Lung microvascular endothelial cell (primary cell): Measurements from ENCODE around the gene OPCML. TPM values are rescaled to one million over a fixed set of nuclear protein-coding genes. Genes with fewer than 3 reads are reported as not detected.
A peak's percentile ranks its signal among the peaks of the same experiment; 100 is the strongest.

Experiments
- DNase-seq, 2 donors: peaks; one replicate each; pipeline versions ENCODE4 v3.0.0 to v3.0.0-alpha.2; 2010; ENCODE audit warnings: low read depth in 2 of 2
- total RNA-seq: library from RNA; depleted of rRNA; stranded (reverse); fragments of >200 nt; gene quantifications from 2 replicates; pipeline ENCODE4 v1.2.1, GENCODE V29; 2014

OPCML gene
- total RNA-seq, 1 donor from 2014 or later, result not detected

- DNase-seq, result peak; percentile 17 to 38
Observed at GRCh38 chr11:133134314-133135173, 397.8 kb downstream of the OPCML start.

- no peak for DNase-seq
Observed at GRCh38 chr11:133133606-133134005, 398.7 kb downstream of the OPCML start.

DNA sequence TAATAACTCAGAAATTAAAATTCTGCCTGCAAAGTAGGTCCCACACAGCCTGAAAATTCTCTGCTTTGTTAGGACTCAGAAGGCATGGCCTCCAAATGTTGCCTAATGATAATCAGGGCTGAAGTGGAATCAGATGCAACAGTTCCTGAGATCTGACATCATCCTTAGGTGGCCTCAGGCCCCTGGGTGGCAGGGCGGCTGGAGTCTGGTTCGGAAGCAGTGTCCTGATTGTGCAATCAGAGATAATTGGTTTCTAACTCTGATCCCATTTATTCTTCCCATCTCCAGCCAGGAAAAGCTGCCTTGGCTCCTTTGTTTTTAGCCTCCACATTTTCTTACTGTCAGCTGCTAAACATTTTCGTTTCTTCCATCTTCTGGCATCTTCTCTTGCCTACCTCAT, 399.3 kb downstream of the OPCML start:
- no peak for DNase-seq

DNA sequence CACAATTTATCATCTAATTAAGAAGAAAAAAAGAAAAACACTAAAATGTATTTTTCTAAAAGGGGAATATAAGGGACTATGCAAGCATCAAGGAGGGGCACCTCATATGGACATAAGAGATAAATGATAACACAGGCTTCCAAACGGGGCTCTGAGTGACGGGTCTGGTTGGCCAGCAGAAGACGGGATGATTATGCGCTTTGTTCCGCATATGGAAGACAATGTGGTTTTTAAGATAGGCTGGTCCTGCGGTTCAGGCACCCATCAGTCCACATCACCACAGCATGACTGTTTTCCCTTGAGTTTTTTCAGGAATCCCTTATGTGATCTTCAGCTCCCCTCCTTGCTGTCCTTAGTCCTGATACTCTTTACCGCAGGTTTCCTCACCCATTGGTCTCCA, 404.6 kb downstream of the OPCML start:
- DNase-seq, result no peak

DNA sequence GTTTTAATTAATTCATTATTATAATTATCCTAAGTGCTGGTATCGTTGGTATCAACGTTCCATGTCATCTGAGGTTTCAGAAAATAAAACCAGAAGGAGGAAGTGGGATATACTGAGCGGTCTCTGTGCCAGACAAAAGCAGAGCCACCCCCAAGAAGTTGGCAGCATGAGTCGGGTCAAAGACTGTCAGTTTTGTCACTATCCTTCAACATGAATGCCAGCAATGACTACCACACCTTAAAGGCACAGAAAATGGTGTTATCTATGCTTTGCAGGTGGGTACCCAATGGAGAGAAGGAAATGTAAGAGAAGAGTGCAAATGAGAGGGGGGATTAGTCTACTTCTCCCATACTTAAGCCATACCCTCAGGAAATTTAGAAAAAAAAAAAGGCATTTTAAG, 408.5 kb downstream of the OPCML start:
- no peak for DNase-seq

DNA sequence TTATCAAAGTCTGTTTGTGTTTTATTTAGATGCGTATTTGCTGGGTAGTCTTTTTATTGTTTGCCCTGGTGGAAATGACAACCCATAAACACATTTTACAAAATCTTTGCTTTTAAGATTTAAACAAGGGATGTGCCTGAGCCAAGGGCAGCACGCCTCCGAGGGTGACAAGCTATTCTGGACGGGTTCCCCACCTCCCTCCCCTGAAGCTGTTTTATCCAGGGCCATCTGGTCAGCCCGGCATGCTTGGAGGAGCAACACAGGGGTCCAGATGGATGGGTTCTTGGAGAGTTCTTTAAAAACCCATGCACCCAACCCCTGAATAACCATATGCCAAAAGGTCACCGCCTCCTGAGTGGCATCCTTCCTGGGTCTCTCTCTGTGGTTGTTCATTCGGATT, 408.9 kb downstream of the OPCML start:
- DNase-seq, result no peak

GRCh38 chr11:133122256-133122655, 410.0 kb downstream of the OPCML start:
- DNase-seq, result no peak

DNA sequence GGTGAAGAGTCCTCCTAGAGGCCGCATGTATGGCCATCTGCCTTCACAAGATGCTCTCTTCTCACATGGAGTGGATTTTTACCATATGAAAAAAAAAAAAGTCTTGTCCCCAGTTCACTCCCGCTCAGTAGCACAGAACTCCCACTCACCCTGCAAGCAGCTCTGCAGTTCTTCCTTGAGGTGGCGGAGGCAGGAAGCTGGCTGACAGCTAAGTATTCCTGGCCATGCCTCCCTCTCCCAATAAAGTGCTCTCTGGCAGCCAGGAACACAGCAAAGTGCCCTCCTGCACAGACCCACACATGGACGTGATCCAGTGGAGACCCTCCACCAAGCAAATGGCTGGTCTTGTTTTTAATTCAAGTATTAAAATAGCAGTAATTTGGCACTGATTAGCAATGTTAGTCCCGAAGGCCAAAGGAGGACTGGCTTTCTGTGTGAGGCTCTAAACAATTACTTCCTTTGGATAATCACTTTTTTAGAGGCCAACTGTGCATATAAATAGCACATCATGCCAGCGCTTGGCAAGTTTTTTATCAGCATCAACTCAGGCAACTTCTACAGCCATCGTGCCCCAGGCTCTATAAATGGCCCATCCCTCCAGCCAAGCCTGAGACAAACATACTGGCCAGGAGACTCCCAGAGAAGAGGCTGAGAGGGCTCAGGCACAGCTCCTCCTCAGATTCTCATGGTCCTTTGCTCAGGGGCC, 413.6 kb downstream of the OPCML start:
- no peak for DNase-seq

GRCh38 chr11:133115099-133115498, 417.2 kb downstream of the OPCML start:
- DNase-seq, result no peak

DNA sequence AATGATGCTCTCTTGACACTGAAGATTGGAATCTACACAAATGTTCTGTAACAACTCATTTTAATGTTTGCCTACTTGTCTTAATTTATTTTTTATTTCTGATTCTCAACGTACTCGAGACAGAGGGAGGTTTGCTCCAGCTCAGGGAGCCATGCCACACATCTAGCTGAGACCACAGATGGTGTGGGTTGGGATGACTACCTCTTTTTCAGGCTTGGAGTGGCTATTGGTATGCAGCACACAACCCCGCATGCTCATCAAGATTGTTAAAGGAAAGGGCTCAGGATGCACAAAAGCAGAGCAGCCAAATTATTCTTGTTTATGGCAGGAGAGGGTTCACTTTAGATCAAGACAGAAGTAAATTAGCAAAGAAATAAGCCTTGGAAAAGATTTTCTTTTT, 424.5 kb downstream of the OPCML start:
- no peak for DNase-seq

DNA sequence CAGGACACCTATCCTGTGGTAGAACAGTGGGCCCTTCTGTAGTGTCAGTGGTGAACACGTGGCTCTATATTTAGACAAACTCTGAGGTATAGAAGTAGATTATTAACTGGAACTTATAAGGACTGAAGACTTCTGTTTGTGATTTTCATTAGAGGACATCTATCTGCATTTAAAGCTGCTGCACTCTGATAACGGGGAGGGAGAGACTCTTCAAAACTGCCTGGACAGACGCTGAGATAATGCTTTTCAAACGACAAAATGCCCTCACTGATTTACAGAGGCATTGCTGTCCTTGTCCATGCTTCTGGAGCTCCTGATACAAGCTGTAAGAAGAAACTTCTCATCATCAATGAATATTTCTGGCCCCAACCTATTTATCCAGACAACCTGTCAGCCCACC, 425.2 kb downstream of the OPCML start:
- no peak for DNase-seq

DNA sequence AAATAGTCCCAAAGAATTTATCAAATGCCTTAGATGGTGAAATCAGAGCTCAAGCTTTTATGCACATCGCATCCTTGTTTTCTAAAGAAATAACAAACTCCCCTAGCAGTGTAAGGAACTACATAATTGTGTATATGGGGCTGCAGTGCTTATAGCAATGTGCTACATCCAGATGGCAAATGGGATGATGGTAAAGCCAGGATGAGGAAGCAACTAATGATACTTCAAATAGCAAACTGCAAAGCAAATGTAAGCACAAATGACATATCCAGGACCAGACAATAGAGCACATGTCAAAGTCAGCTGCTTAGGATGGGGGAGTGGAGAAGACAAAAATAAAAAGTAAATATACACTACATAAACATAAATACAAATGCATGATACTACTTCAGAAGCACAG, 425.9 kb downstream of the OPCML start:
- DNase-seq, result no peak

GRCh38 chr11:133104009-133104744, 428.1 kb downstream of the OPCML start:
- no peak for DNase-seq

- DNase-seq, result no peak
Observed at GRCh38 chr11:133096981-133097380, 435.3 kb downstream of the OPCML start.

DNA sequence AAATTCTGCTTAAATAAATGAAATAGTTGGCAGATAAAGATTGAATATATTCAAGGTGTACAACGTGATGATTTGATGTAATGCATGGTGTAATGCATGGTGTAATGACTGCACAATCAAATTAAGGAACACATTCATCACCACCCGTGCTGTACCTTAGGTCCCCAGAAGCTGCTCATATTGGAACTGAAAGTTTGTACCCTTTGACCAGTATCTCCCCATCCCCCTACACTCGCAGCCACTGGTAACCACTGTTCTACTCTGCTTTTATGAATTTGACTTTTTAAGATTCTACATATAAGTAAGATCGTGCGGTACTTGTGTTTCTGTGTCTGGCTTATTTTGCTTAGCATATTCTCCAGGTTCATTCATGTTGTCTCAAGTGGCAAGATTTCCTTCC, 445.8 kb downstream of the OPCML start:
- no peak for DNase-seq

DNA sequence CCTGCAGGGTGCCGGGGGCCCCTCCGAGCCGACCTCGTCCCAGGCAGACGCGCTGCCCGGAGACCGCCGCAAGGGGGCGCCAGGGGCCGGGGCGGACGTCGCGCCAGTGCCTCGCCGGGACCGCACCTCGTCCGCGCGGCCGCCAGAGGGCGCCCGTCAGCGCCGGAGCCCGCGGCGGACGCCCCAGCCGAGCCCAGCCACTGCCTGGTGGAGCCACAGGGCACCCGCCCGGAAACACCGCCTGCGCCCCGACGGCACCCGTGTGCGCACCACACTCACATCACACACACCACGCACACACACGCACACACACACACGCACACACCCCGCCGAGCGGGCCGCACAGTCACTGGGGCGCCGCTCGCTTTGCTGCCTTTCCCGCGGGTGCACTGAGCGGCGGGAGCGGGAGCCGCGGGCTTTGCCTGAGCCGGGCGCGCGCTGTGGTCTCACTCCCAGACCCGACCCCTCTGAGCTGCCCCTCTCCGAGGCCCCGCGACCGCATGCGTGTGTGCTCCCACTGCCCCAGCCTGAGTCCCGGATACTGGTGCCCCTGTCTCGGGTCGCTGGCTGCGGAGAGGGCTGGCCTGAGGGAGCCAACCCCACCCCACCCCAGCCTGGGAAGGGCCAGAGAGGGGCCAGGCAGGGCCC, 449.3 kb downstream of the OPCML start:
- DNase-seq, result peak; percentile 39 to 69

DNA sequence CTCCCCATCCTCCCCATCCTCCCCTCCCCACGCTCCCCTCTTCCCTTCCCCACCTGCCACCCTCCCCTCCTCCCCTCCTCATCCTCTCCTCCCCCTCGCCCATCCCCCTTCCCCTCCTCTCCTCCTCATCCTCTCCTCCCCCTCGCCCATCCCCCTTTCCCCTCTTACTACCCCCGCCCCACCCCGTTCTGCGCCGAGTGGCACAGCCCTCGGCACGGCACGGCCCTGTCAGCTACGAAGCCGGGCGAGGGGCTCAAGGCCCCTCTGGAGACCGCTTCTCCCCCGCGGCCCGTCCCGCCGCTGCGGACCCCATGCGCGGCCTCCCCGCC, 449.9 kb downstream of the OPCML start:
- DNase-seq, result peak; percentile 14 to 25

- no peak for DNase-seq
Observed at GRCh38 chr11:133081730-133082452, 450.4 kb downstream of the OPCML start.

- no peak for DNase-seq
Observed at GRCh38 chr11:133081020-133081419, 451.3 kb downstream of the OPCML start.

DNA sequence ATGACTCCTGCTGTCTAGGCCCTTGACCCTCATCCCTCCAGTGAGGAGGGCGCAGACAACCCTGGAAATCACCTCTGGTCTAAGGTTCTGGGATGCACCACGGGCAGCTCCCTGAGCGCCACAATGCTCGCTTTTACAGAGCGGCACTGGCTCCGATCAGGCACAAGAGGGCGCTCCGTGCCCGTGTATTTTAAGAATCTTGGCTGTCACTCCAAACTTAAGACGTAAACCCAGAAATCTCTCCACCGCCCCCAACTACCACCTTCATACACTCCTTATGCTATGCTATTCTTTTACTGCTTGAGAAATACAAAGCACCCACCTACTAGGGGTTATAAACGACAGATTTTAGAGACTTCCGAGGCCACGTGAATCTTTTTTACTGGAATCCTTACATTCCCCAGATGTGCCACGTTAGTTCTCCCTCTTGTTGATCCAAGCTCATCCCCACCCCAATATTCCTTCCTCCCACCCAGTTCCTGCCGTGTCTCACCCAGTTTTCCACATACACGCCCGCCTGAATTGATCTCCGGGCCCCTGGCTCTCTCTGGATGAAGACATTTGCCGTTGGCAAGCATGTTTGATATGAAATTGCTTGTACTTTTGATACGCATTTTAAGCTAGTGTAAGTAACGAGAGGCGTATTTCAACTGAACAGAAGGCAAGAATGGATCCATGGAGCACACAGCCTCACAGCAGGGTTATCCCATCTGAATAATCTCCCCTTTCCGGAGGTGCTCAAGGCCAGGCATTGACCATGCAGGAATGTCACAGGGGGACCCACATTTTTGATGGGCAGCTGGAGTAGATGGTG, 453.5 kb downstream of the OPCML start:
- peak; percentile 34 to 44 for DNase-seq
